ENCODE measurements around the gene C14orf93.

Gene C14orf93

DNA sequence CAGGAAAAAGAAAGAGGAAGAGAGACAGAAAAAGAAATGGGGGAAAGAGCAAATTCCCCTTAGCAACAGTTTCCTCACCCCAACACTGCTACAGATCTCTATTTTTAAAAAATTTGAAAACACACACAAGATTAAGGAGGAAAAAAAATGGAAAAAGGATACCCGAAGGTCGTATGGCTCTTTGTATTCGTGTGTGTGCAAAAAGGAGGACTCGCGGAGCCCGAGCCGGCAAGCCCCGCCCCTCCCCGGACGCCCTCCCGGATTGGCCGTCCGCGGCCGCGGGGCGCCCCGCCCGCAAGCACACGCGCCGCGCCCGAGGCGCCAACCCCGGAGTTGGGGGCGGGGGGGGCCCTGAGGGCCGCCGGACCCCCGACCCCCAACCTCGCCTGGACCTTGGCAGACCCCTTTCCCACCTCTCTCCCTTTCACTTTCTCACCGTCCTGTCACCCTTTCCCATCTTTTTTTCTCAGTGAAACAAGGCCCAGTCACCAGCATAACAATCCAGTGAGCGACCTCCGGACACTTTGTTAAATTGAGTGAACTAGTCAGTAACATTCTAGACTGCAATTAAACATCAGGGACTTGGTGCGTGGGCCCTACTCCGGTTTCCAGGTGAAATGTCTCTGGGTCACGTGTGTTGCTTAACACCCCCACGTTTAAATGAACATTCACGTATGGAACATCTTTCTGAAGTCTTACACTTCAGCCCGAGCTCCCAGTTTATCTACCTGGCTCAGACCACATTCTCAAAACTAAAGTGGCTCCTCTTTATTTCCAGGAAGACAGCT, at the start of gene C14orf93:
TSS of gene C14orf93 (minus strand) at position 205 of the 788 bp plus-strand sequence. CDS start 11,120 bp downstream, outside the sequence.
- DNase-seq (ENCODE audit: extremely low read depth in 1 of 2, low read depth in 1 of 2) = peak; percentile 34 to 70

GRCh38 chr14:23058654-23059504, 48.9 kb upstream of the C14orf93 start:
- DNase-seq (ENCODE audit: extremely low read depth in 1 of 2, low read depth in 1 of 2) = no peak

DNA sequence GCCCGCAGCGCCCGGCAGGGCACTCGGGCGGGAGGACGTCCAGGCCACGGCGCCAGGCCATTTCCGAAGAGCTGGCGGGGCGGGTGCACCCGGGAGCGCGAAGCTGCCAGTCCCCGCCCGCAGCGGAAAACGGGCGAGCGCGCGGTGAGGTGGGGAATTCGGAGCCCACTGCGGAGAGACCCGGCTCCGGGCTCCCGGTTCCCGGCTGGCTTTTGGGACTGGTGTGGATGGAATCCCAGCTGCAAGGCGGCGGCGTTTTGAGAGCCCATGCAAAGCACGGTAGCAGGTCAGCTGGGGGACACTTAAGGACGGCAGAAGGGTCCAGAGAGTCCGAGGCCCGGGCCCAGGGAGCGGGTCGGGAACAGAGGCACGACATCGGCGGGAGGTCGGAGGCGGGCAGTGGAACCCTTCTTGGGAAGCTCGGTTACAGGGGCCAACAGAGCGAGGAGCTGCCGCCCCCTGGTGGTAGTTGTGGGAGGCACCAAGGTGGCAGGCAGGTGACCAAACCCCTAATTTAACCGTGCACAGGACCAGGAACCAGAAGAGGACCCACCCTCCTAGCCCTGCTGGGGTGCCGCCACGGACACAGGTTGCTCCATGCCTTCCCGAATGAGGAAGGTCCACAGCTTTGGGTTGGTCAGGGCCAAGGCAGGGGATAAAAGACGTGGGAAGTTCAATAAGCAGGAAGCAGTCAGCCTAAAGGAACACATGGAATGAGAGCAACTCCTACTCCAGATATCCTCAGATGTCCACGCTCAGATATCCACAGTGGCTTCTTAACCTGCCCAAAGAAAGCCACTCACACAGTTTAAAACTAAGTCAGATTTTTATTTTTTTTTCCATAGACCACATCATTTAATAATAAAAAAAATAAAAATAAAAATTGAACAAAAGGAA, 48.1 kb upstream of the C14orf93 start:
- DNase-seq (ENCODE audit: extremely low read depth in 1 of 2, low read depth in 1 of 2) = peak; percentile 71 to 82

DNA sequence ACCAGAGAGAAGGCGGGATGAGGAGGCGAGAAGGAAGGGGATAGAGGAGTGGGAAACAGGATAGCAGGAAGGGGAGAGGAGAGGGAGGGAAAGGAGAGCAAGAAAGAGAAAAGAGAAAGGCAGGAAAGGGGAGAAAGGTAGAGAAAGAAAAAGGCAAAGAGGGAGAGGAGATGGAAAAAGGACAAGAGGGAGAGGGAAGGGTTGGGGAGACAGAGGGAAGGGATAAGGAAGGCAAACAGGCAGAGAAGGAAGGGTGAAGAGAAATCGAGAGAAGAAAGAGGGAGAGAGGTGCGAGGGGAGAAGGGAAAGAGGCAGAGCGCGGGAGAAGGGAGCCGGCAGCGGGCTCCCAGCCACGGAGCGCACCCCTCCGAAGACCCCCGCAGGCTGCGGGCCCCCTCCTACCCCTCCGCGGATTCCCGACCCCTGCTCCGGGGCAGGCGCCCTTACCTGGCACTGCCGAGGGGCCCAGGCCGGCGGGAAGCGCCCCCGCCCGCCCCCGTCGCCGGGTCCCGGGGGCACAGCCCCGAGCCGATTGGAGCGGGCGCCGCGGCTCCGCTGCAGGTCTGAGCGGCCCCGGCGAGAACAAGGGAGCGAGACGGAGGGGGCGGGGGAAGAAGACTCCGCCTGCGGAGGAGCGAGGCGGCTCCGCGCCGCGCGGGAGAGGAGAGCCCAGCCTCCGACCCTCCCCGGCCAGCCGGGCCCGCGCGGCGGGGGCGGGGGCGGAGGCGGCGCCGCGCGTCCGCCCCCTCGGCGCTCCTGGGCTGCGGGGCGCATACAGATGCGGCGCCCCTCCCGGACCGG, 47.2 kb upstream of the C14orf93 start, which contains the start of gene CDH24:
TSS of gene CDH24 (minus strand) at position 565 of the 801 bp plus-strand sequence. CDS start 1,787 bp downstream, outside the sequence.
- peak; percentile 26 to 54 for DNase-seq (ENCODE audit: extremely low read depth in 1 of 2, low read depth in 1 of 2)

- DNase-seq (ENCODE audit: extremely low read depth in 1 of 2, low read depth in 1 of 2) = peak; percentile 19 to 54
Observed at GRCh38 chr14:23056145-23056955, 46.4 kb upstream of the C14orf93 start.

DNA sequence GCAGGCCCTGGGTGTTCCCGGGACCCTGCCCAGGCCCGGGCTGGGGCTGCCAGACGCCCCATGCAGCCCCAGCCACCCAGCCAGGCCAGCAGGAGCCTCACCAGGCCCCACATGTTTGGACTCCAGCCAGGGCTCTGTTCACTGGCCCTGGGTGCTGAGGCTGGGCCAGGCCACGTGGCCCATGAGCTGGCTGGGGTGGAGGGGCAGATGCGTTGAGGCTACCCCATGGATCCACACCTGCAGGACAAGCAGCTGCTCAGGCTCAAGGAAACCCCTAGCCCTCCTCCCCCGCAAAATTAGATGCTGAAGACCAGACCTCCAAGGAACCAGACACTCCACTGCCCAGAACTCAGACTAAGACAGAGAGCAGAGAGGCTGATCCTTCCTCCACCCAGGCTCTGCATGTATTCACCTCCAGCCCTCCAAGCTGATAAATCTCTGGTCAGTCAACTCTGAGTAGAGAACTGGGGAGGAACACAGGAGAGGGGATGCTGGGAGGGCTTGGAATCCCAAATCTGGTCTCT, 45.7 kb upstream of the C14orf93 start:
- no peak for DNase-seq (ENCODE audit: extremely low read depth in 1 of 2, low read depth in 1 of 2)

GRCh38 chr14:23055147-23055550, 45.2 kb upstream of the C14orf93 start:
- DNase-seq (ENCODE audit: extremely low read depth in 1 of 2, low read depth in 1 of 2) = no peak

DNA sequence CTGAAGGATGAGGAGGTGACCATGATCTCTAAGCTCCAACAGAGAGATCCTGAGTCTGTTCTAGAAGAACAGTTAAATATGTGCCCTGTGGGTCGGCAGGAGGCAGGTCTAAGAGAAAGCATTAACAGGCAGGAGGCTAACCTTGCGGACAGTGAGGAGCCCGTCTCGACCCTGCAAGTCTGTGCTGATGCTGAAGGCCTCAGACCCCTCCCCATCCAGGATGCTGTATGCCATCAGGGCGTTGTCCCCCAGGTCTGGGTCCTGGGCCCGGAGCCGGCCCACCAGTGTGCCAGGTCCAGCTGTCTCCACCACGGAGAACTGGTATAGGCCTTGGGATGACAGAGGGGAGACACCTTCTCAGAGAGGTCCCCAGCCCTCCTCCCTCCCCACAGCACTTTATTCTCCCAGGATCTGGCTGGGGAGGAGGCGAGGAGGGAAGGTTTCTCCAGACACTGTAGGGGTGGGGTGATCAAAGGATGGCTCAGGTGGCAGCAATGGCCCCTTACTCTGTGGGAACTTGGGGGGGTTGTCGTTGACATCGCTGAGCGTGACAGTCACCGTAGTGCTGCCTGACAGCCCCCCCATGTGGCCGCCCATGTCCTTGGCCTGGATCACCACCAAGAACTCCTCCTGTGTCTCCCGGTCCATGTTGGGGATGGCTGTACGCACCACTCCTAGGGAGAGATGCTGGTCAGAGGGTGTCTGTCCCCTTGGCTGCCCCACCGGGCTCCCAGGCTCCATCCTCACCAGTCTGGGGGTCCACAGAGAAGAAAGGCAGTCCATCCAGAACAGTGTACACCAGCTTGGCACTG, 44.3 kb upstream of the C14orf93 start:
- DNase-seq (ENCODE audit: extremely low read depth in 1 of 2, low read depth in 1 of 2) = no peak

- no peak for DNase-seq (ENCODE audit: extremely low read depth in 1 of 2, low read depth in 1 of 2)
Observed at GRCh38 chr14:23053426-23053825, 43.5 kb upstream of the C14orf93 start.

DNA sequence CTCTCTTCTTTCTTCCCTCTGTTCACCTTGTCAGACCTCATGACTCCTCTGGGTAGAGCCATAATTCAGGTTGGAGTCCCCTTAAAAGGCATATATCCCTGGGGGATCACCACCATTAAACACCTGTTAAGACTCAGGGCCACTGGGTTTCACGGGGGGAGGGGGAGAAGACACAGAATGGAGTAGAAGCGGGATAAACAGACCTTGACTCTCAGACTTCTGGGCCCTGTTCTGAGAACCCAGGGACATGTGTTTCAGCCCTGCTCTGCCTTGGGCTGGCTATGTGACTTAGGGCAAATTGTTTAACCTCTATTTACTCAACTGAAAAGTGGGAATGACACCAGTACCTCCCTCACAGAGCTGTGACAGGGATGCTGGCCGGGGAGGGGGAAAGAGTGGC, 42.7 kb upstream of the C14orf93 start:
- no peak for DNase-seq (ENCODE audit: extremely low read depth in 1 of 2, low read depth in 1 of 2)

DNA sequence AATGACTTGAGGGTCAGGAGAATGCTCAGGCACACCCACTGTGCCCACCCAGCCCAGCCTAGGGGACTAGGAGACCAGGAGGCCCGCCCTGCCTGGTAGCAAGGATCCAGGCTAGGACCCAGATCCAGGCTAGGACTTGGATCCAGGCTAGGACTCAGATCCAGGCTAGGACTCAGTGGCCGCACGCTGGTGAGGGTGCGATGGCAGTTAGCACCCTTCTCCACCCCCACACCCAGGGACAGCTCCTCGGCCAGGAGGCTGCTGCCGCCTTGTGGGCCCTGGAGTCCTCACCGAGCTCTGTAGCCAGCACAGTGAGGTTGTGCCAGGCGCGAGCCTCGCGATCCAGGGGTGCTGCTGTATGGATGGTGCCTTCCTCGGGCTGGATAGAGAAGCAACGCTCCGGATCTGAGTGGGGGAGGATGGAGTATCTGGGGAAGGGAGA, 42.3 kb upstream of the C14orf93 start:
- DNase-seq (ENCODE audit: extremely low read depth in 1 of 2, low read depth in 1 of 2) = no peak

DNA sequence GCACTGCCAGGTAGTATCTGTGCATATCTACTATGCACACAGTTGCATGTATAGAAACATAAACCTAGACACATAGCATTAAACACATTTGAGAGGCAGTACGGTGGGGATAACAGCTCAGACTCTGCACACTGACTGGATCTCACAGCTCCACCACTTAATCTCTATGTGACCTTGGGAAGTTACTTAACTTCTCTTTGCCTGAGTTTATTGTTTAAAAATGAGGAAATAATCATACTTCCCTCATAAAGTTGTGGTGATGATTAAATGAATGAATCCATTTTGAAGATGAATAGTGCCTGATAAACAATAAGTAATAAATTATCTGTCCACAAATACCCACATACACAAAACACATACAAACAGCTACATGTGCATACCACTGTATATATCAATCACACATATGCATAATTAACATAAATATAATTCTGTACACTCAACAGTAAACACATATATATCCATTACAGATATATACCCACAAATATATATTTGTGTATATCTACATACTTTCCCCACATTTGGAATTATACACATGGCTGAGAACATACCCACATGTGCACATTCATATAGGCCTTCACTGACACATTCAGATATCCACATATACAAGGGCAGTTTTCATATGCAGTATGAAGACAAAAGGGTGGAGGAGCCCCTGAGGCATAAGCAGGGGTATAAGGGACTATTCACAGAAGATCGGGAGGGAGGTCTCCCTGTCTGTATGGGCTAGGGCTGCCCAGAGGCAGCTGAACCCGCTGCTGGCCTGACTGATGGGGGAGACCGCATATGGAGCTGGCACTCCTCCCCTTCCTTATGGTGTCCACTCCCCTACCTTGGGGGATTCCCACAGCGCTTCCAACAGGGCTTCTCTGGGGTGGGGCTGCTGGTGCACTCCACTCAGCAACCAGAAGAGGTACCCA, 41.5 kb upstream of the C14orf93 start:
- DNase-seq (ENCODE audit: extremely low read depth in 1 of 2, low read depth in 1 of 2) = no peak

DNA sequence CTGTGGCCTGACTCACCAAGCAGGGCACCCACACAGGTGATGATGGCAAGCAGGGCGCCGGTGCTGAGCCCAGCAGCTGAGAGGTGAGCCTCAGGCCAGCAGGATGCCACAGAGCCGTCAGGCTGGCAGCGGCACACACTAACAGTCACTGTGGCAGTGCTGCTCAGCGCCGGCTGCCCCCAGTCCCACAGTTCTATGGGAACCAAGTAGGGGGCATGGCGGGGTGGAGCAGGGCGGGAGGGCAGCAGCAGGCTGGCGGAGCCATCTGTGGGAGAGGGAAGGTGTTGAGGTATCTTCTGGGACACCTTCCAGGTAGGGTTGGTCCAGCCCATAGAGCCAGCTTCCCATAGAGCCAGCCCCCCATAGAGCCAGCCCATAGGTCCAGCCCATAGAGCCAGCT, 39.1 kb upstream of the C14orf93 start:
- no peak for DNase-seq (ENCODE audit: extremely low read depth in 1 of 2, low read depth in 1 of 2)

GRCh38 chr14:23047751-23048693, 38.1 kb upstream of the C14orf93 start:
- DNase-seq (ENCODE audit: extremely low read depth in 1 of 2, low read depth in 1 of 2) = no peak

DNA sequence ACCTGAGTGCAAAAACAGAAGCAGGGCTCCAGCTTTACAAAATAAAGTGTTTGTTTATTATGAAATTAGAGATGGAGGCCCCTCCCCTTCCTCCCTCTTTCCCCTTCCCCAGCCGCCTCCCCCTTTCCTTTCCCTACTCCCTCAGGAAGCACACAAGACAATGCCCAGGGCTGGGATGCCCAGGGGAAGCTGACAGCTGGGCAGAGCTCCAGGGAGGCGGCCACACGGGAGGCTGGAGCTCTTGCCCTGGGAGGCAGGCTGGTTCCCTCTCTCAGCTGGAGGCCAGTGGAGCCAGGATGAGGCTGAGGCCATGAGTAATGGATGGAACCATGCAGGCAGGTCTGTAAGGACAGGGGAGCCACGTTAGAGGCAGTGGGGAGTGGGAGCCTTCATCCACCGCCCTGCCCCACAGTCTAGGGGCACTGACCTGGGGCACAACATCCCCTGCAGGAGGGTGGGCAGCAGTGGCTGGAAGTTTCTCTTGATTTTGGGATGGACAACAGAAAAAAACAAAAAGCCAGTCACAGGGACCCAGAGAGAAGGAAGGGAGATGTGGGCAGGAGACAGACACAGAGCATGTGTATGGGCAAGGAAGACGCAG, 37.2 kb upstream of the C14orf93 start:
- no peak for DNase-seq (ENCODE audit: extremely low read depth in 1 of 2, low read depth in 1 of 2)
